BJ (cell line): ENCODE data around the gene ADH7. TPM values are rescaled to one million over a fixed set of nuclear protein-coding genes. Genes with fewer than 3 reads are reported as not detected.

Experiments
- CTCF ChIA-PET: fragments of 350-600 bp; formaldehyde crosslinking; extraction: SDS; loops from one replicate; lab custom pipeline; 2021; ENCODE audit warnings: antibody characterized with exemption, inconsistent platforms; lab: Yijun Ruan, JAX
- POLR2A ChIA-PET: fragments of 300-600 bp; sonication (Branson Sonifier 250); formaldehyde crosslinking; extraction: SDS; loops from one replicate; lab custom pipeline; 2021; ENCODE audit warnings: antibody characterized with exemption; lab: Charles Lee
- DNase-seq: peaks from one replicate; pipeline ENCODE4 v3.0.0-alpha.2; 2011; ENCODE audit warnings: low read depth
- H3K27me3 ChIP-seq: 2 replicates; pipeline ENCODE4 v1.6.0; 2011; ENCODE audit warnings: low read length; ENCODE audit not compliant: control insufficient read depth, insufficient read depth
- H3K36me3 ChIP-seq: 2 replicates; pipeline ENCODE4 v1.5.1; 2011; ENCODE audit warnings: low read length; ENCODE audit not compliant: control insufficient read depth, insufficient read depth
- H3K4me3 ChIP-seq: 2 replicates; pipeline ENCODE4 v1.5.1; 2011; ENCODE audit warnings: low read depth, mild to moderate bottlenecking, control low read depth, low read length
- polyA plus RNA-seq: library from polyadenylated mRNA; depleted of rRNA; stranded (reverse); fragments of >200 nt; gene quantifications from 2 replicates; pipeline ENCODE4 v1.2.3, GENCODE V29; 2011
- TF ChIP-seq, protein P1 (sequence below): IDR thresholded peaks from 2 replicates; pipeline ENCODE4 v1.5.1; 2011; ENCODE audit warnings: low read depth, mild to moderate bottlenecking, control low read depth, inconsistent platforms, low read length, moderate library complexity; ENCODE audit not compliant: insufficient read depth

The ADH7 gene
- polyA plus RNA-seq, 1 experiment = not detected

DNA sequence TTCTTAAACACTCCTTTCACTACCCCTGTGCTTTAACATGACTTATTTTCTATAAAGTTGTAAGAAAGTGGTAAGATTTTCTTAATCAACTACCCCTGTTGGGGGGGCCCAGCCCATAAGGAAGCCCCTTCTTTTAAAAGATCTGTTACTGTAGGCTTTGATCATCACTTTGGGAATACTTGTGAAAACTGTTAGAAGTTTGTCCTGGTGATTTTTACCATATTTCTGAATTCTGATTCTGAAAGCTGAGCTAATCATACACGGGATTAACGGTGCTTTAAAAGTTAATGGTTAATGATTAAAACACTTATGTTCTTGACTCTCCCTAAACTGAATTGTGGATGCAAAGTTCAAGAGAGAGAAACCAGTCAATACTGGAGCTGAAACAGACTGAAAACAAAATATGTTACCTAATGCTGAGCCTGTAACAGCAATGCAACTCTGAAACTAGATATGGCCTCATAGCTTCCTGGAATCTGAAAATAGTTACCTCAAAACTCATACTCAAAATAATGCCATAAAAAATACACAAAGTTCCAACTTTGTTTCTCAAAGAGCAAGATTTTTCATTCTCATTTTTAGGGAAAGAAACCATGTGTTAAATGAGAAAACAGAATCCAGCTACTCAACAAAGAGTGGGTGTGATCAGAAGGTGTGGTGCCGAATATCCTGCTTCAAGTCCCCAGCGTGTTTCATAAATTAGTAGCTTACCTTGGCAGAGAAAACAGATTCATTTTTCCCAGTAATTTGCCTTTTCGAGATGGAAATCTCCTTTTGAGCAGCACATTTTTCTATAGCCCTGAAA is 31.6 kb downstream of the ADH7 start:
- Histone ChIP-seq H3K27me3 (no peaks in the 10 kb centered on the region), H3K36me3 (no peaks in the 10 kb centered on the region), H3K4me3 (no peak overlapping the region)
- DNase-seq = no peak
- ChIA-PET CTCF (interaction anchor here (1.2 to 6.6 kb wide), 12 partner anchors 12 to 471 kb away, joined by 3 to 54 read pairs (median 4); partner anchors contain the start of gene METAP1), POLR2A (interaction anchor here (0.6 to 0.7 kb wide), 2 partner anchors 160 to 198 kb away, joined by 3 read pairs; no protein-coding TSS in a partner anchor)
- TF ChIP-seq, protein P1, sequence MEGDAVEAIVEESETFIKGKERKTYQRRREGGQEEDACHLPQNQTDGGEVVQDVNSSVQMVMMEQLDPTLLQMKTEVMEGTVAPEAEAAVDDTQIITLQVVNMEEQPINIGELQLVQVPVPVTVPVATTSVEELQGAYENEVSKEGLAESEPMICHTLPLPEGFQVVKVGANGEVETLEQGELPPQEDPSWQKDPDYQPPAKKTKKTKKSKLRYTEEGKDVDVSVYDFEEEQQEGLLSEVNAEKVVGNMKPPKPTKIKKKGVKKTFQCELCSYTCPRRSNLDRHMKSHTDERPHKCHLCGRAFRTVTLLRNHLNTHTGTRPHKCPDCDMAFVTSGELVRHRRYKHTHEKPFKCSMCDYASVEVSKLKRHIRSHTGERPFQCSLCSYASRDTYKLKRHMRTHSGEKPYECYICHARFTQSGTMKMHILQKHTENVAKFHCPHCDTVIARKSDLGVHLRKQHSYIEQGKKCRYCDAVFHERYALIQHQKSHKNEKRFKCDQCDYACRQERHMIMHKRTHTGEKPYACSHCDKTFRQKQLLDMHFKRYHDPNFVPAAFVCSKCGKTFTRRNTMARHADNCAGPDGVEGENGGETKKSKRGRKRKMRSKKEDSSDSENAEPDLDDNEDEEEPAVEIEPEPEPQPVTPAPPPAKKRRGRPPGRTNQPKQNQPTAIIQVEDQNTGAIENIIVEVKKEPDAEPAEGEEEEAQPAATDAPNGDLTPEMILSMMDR = no peak

DNA sequence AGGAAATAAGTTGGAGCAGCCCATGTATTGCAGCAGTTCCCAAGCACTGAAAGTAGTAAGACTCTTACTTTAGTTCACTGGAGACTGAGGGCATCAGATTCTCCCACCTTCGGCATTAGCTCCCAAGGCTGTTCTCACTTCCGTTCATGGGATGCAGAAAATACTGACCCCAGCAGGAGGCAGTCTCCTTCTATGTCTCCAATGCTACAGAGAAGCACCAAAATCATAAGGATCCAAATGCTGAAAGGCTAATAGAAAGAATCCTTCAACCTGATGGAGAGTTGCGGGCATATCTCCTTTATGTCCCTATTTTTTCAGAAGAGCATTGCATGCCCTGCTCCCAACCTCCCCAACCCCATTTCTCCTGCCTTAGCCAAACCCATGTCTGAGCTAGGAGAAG is 32.4 kb downstream of the ADH7 start:
- Histone ChIP-seq H3K36me3 (no peaks in the 10 kb centered on the region), H3K27me3 (no peaks in the 10 kb centered on the region), H3K4me3 (no peak overlapping the region)
- DNase-seq = no peak
- TF ChIP-seq, protein P1 = no peak
- ChIA-PET CTCF (interaction anchor here (1.4 to 6.6 kb wide), 5 partner anchors 19 to 285 kb away, joined by 3 to 54 read pairs (median 17); no protein-coding TSS in a partner anchor), POLR2A (no interaction called here)

DNA sequence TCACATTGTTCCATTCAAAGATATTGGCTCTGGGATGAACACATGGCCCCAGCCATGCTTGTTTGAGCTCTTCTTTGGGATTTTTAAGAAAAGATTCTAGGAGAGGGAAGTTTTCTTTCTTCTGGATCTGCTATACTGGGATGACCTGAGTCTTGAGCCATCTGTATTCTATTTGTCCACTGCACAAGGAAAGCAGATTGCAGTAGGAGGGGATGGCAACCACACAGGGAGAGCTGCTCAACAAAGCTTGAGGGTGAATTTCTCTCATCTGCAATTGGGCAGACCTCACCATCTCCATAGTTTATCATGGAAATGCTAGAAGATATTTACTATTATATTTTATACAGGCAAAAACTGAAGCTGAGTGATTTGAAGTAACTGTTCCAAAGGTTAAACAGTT is 34.3 kb downstream of the ADH7 start:
- no peak for DNase-seq
- TF ChIP-seq, protein P1 = no peak
- Histone ChIP-seq H3K36me3 (no peaks in the 10 kb centered on the region), H3K27me3 (no peaks in the 10 kb centered on the region), H3K4me3 (no peak overlapping the region)
- POLR2A ChIA-PET = no interaction called here
- CTCF ChIA-PET = interaction anchor here (6.6 kb wide), 1 partner anchor 198 kb away, joined by 54 read pairs; no protein-coding TSS in a partner anchor

DNA sequence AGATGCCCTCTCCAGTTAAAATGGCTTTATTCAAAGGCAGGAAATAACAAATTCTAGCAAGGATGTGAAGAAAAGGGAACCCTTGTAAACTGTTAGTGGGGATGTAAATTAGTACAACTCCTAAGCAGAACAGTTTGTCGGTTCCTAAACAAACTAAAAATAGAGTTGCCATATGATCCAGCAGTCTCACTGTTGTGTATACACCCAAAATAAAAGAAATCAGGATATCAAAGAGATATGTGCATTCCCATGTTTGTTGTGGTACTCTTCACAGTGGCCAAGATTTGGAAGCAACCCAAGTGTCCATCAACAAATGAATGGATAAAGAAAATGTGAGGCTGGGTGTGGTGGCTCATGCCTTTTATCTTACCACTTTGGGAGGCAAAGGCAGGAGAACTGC is 36.1 kb downstream of the ADH7 start:
- ChIA-PET POLR2A (no interaction called here), CTCF (no interaction called here)
- no peaks in the 10 kb centered on the region for H3K27me3 ChIP-seq
- H3K4me3 ChIP-seq = no peak overlapping the region
- H3K36me3 ChIP-seq = no peaks in the 10 kb centered on the region
- TF ChIP-seq, protein P1 = no peak
- DNase-seq = no peak

DNA sequence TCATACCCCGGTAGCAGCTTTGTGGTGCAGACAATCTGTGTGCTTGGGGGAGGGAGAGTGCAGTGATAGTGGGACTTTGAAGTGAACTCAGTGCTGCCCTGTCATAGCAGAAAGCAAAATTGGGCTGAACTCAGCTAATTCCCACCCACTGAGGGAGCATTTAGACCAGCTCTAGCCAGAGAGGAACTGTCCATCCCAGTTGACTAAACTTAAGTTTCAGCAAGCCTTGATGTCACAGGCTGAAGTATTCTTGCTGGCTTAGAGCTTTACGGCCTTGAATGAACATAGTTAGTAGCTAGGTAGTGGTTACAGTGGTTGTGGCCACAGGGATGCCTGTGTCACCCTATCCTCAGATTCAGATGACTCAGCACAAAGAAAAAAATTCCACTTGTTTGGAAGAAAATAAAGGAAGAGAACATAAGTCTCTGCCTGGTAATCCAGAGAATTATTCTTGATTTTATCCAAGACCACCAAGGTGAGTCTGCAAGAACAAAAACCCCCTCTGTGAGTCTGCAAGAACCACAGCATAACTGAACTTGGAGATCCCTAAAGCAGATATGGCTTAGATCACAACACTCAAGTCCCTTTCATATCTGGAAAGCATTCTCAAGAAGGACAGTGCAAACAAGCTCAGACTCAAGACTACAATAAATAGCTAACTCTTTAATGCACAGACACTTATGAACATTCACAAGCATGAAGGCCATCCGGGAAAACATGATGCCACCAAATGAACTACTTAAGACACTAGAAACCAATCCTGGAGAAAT is 39.4 kb downstream of the ADH7 start:
- TF ChIP-seq, protein P1 = no peak
- DNase-seq = no peak
- Histone ChIP-seq H3K4me3 (no peak overlapping the region), H3K36me3 (no peaks in the 10 kb centered on the region), H3K27me3 (no peaks in the 10 kb centered on the region)
- POLR2A ChIA-PET = no interaction called here
- CTCF ChIA-PET = interaction anchor here (0.6 to 1.1 kb wide), 3 partner anchors 11 to 193 kb away, joined by 3 to 4 read pairs (median 3); no protein-coding TSS in a partner anchor
